HG03342 (cell line): ENCODE measurements around the gene DNAH12.

Experiments used
- ATAC-seq: cut with Tn5 transposase; IDR thresholded peaks from one replicate; pipeline ENCODE4 v1.9.1; 2021; ENCODE audit warnings: mild to moderate bottlenecking, moderate library complexity; ENCODE audit not compliant: unreplicated experiment

Gene DNAH12

GRCh38 chr3:57256844-57257243, 287.3 kb downstream of the DNAH12 start:
- ATAC-seq: no peak

- no peak for ATAC-seq
Measured at GRCh38 chr3:57252404-57252803, 291.7 kb downstream of the DNAH12 start.

DNA sequence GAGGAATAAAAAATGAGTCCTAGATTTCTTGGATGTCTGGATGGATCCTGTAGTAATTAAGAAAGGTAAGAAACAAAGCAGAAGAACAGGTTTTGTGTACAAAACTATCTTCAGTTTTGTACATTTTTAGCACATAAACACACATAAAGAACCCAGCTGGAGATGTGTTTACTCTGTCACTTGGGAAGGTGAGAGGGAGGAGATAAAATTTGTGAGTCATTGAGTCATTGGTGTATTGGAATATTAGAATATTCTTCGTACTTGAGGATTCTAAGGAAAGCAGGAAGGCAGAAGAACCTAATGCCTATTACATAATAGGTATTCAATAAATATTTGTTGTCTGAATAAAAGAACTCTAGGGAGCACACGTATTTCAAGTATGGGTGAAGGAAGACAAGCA, 299.2 kb downstream of the DNAH12 start:
- ATAC-seq: no peak
